GM12872 (cell line): ENCODE data around the gene CEBPA.

Experiments
- CTCF ChIP-seq: IDR thresholded peaks from 3 replicates; pipeline ENCODE4 v1.5.1; 2011; ENCODE audit warnings: low read depth, mild to moderate bottlenecking, low read length, moderate library complexity; ENCODE audit not compliant: insufficient read depth

CEBPA gene

GRCh38 chr19:33323093-33323820, 20.9 kb upstream of the CEBPA start:
- no peak for TF ChIP-seq CTCF

- TF ChIP-seq CTCF: no peak
Observed at GRCh38 chr19:33320636-33321035, 18.3 kb upstream of the CEBPA start.

GRCh38 chr19:33317517-33317916, 15.2 kb upstream of the CEBPA start:
- TF ChIP-seq CTCF: no peak

GRCh38 chr19:33316541-33317264, 14.4 kb upstream of the CEBPA start:
- no peak for TF ChIP-seq CTCF

GRCh38 chr19:33312065-33312464, 9.7 kb upstream of the CEBPA start:
- no peak for TF ChIP-seq CTCF

- peak; percentile 47 for TF ChIP-seq CTCF
Observed at GRCh38 chr19:33311326-33311682, 9.0 kb upstream of the CEBPA start.

GRCh38 chr19:33310606-33311325, 8.4 kb upstream of the CEBPA start:
- TF ChIP-seq CTCF: no peak
